OCI-LY3 (cell line): ENCODE measurements around the gene CHN1.

Experiments used
- H2AFZ ChIP-seq: fragments of 200-600, 300-600 bp; shearing (Covaris generic); 2 replicates; pipeline ENCODE4 v1.6.0; 2014; ENCODE audit warnings: antibody characterized with exemption, low read depth, low read length
- H3K27ac ChIP-seq: fragments of 200-600, 300-600 bp; sonication (generic); 2 replicates; pipeline ENCODE4 v1.5.1; 2014; ENCODE audit warnings: mild to moderate bottlenecking, low read length, moderate library complexity, mixed read lengths
- H3K27me3 ChIP-seq: fragments of 200-600, 300-600 bp; sonication (generic); 2 replicates; pipeline ENCODE4 v1.6.1; 2014; ENCODE audit warnings: low read depth, low read length, mixed read lengths
- H3K36me3 ChIP-seq: fragments of 200-600, 300-600 bp; sonication (generic); replicated peaks from 2 replicates; pipeline ENCODE3; 2014; ENCODE audit warnings: low read depth, low read length, mixed read lengths
- H3K4me1 ChIP-seq: fragments of 300-600, 200-600 bp; sonication (generic); 2 replicates; pipeline ENCODE4 v1.6.1; 2014; ENCODE audit warnings: low read length, mixed read lengths
- H3K4me2 ChIP-seq: fragments of 200-600, 300-600 bp; sonication (generic); 2 replicates; pipeline ENCODE4 v1.6.1; 2014; ENCODE audit warnings: low read length, mixed read lengths
- H3K4me3 ChIP-seq: fragments of 300-600, 200-600 bp; sonication (generic); 2 replicates; pipeline ENCODE4 v1.5.1; 2014; ENCODE audit warnings: antibody characterized with exemption, mild to moderate bottlenecking, low read length, moderate library complexity
- H3K79me2 ChIP-seq: fragments of 300-600, 200-600 bp; shearing (Covaris generic); 2 replicates; pipeline ENCODE4 v1.6.1; 2014; ENCODE audit warnings: mild to moderate bottlenecking, low read length, mixed read lengths
- H3K9ac ChIP-seq: fragments of 300-600, 200-600 bp; shearing (Covaris generic); 2 replicates; pipeline ENCODE4 v1.6.0; 2014; ENCODE audit warnings: mild to moderate bottlenecking, low read length, moderate library complexity
- H3K9me3 ChIP-seq: fragments of 200-600, 300-600 bp; shearing (Covaris generic); 2 replicates; pipeline ENCODE4 v1.6.1; 2014; ENCODE audit warnings: low read length, mixed read lengths; ENCODE audit not compliant: insufficient read depth
- H4K20me1 ChIP-seq: fragments of 200-600, 300-600 bp; sonication (generic); 2 replicates; pipeline ENCODE4 v1.6.1; 2016; ENCODE audit warnings: low read length, mixed read lengths; ENCODE audit not compliant: insufficient read depth
- CTCF ChIP-seq: fragments of 200-600, 300-600 bp; sonication (generic); IDR thresholded peaks from 2 replicates; pipeline ENCODE4 v1.5.1; 2014; ENCODE audit warnings: antibody characterized with exemption, low read length, low read depth
- EZH2phosphoT487 ChIP-seq: fragments of 200-600 bp; shearing (Covaris generic); IDR thresholded peaks from 2 replicates; pipeline ENCODE4 v1.6.1; 2018; ENCODE audit warnings: antibody characterized with exemption, mixed run types, low read depth

The CHN1 gene, protein sequence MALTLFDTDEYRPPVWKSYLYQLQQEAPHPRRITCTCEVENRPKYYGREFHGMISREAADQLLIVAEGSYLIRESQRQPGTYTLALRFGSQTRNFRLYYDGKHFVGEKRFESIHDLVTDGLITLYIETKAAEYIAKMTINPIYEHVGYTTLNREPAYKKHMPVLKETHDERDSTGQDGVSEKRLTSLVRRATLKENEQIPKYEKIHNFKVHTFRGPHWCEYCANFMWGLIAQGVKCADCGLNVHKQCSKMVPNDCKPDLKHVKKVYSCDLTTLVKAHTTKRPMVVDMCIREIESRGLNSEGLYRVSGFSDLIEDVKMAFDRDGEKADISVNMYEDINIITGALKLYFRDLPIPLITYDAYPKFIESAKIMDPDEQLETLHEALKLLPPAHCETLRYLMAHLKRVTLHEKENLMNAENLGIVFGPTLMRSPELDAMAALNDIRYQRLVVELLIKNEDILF

DNA sequence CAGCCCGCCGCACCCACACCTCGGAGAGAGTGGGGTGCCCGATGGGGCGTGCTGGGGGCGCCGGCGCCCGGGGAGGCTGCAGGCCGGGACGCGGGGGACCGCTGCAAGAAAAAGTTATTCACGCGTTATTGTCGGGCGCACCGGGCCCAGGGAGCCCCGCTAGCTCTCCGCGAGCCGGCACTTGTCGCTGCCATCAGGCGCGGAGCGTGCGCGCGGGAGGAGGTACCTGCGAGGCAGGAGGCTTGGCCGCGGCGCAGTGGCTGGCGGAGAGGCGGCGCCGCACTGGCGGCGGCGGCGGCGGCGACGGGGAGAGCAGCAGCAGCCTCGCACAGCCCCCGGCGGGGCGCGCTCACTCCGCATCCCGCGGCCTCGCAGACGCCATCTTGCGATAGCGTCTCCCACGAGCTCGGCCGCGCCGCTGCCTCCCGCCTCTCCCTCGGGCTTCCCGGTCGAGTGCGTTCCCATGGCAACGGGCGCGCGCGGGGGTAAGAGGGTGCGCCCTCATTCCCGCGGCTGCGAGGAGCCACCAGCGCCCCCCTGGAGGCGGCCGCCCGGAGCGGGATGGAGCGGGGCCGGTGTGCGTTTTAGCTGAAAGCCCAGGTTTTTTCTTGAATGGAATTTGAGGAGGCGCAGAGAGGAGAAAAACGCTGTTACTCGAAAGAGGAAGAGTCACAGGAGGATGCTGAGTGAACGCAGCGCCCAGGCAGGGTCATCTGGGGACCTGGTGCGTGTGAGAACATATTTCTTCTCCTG lies at the start of gene CHN1:
TSS of gene CHN1 (minus strand) at position 402 of the 753 bp plus-strand sequence. CDS start 469 bp downstream, outside the sequence.
- no peaks in the 10 kb centered on the region for H3K9me3 ChIP-seq
- H3K79me2 ChIP-seq: no peaks in the 10 kb centered on the region
- H3K4me3 ChIP-seq: peak within 1 kb of the TSS; percentile 94
- peak within 1 kb of the TSS; percentile 46 for H3K9ac ChIP-seq
- no peaks in the 10 kb centered on the region for H3K36me3 ChIP-seq
- H3K4me2 ChIP-seq: peak within 1 kb of the TSS; percentile 80
- no peaks in the 10 kb centered on the region for H4K20me1 ChIP-seq
- TF ChIP-seq CTCF (peak; percentile 27), EZH2phosphoT487 (no peak)
- H2AFZ ChIP-seq: peak within 1 kb of the TSS; percentile 81
- H3K27ac ChIP-seq: no peak within 1 kb of the TSS
- peaks cover 51% of the 10 kb centered on the region for H3K27me3 ChIP-seq
- peaks cover 10% of the 10 kb centered on the region for H3K4me1 ChIP-seq

GRCh38 chr2:175054340-175054739 lies 49.2 kb upstream of the CHN1 start:
- no peak overlapping the region for H3K9ac ChIP-seq
- no peak overlapping the region for H3K27ac ChIP-seq
- H3K9me3 ChIP-seq: no peaks in the 10 kb centered on the region
- no peak overlapping the region for H2AFZ ChIP-seq
- H4K20me1 ChIP-seq: no peaks in the 10 kb centered on the region
- no peaks in the 10 kb centered on the region for H3K27me3 ChIP-seq
- H3K4me1 ChIP-seq: no peaks in the 10 kb centered on the region
- no peaks in the 10 kb centered on the region for H3K79me2 ChIP-seq
- TF ChIP-seq CTCF: no peak
- TF ChIP-seq EZH2phosphoT487: no peak
- no peaks in the 10 kb centered on the region for H3K36me3 ChIP-seq
- no peak overlapping the region for H3K4me2 ChIP-seq
- no peak overlapping the region for H3K4me3 ChIP-seq

- no peak for TF ChIP-seq CTCF
- TF ChIP-seq EZH2phosphoT487: no peak
- Histone ChIP-seq H3K27me3 (no peaks in the 10 kb centered on the region), H4K20me1 (no peaks in the 10 kb centered on the region), H3K4me2 (no peak overlapping the region), H3K36me3 (no peaks in the 10 kb centered on the region), H3K4me3 (no peak overlapping the region), H2AFZ (no peak overlapping the region), H3K27ac (no peak overlapping the region), H3K9me3 (no peaks in the 10 kb centered on the region), H3K79me2 (no peaks in the 10 kb centered on the region), H3K4me1 (no peaks in the 10 kb centered on the region), H3K9ac (no peak overlapping the region)
These were observed 44.5 kb upstream of the CHN1 start for GRCh38 chr2:175049661-175050060.

DNA sequence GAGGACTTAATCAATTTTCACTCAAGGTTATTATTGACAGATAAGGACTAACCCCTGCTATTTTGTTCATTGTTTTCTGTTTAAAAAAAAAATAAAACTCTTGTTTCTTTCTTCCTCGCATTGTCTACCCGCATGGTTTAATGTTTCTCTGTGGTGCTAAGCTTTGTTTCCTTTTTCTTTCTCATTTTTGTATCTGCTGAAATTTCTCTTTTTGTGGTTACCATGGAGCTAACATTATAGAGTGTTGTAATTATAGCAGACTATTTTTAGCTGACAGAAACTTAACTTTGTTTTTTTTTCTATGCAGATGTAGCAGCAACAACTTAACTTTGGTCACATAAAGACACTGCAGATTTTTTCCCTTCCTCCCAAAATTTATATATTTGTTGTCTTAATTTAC lies 43.1 kb upstream of the CHN1 start:
- Histone ChIP-seq H3K4me2 (no peak overlapping the region), H3K27ac (no peak overlapping the region), H3K9ac (no peak overlapping the region), H3K36me3 (no peaks in the 10 kb centered on the region), H3K79me2 (no peaks in the 10 kb centered on the region), H3K4me1 (no peaks in the 10 kb centered on the region), H3K4me3 (no peak overlapping the region), H2AFZ (no peak overlapping the region), H4K20me1 (no peaks in the 10 kb centered on the region), H3K9me3 (no peaks in the 10 kb centered on the region), H3K27me3 (no peaks in the 10 kb centered on the region)
- TF ChIP-seq CTCF (no peak), EZH2phosphoT487 (no peak)
